Left hindlimb (tissue), 1 donor: Measurements from ENCODE around the gene XIRP2.
"Not testable (repeated sequence)": the region's sequence is repeated elsewhere in the genome, so short reads cannot be mapped to it uniquely, and the experiment has no call there.

ENCODE experiments used
- DNase-seq: peaks from one replicate; pipeline ENCODE4 v3.0.0-alpha.2; 2018

The XIRP2 gene

DNA sequence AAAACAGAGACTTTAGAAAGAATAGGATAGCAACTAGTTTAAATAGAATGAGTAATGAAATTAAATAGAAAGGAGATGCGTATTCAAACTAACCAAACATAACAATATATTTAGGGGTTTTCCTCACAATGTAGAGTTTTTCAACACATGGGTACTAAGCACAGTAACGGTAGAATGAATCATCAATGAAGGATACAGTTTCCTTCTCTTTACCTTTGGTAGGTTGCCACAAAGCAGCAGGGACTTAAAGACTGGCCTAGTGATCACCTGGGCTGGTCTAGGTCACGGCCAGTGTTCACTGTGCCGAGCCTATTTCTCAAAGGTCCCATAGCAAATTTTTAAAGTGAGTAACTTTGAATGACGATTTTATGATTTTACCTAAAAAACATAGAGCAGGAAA lies 311.7 kb downstream of the XIRP2 start:
- DNase-seq = no peak

DNA sequence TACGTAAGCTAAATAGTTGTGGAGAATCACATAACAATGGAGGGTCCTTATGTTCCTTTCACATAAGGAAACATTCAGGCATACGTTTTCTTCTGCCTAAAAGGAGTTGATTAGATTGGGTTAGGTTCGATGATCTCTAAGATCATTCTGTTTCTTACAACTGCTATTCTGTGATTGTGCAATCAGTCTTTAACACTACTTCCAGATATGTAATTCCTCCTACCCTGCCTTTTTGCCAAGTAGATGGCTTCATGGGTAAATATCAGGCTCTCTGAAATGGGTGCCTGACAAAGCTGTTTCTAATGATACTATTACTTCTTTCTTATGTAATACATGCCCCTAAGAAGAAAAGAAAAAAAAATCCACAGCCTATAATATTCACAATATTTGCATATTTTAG lies 321.5 kb downstream of the XIRP2 start:
- no peak for DNase-seq

DNA sequence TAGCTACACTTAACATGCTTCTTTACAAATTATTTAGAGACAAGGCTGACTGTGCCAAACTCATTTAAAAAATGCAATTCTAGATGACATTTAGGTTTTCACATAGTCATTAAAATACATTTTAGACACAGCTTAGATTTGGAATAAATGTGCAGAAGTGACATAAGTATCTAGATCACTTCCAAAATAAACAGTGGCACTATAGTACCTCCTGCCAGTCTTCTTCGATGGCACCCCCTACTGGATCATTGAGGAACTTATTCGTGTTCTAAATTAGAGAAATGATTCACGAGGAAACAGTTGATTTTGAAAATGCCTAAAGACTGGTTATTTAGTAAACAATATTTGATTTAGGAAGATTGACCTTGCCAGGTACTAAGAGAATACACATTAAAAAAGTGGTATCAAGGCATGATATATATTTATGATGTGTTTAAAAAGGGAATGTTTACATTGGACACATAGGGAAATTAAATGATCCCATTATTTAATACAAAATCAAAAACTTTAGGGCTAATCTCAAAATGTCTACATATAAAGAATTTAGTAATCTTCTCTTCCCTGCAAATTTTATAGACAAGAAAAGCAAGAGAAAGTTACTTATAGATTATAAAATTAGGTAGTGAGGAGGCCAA lies 323.9 kb downstream of the XIRP2 start:
- no peak for DNase-seq

DNA sequence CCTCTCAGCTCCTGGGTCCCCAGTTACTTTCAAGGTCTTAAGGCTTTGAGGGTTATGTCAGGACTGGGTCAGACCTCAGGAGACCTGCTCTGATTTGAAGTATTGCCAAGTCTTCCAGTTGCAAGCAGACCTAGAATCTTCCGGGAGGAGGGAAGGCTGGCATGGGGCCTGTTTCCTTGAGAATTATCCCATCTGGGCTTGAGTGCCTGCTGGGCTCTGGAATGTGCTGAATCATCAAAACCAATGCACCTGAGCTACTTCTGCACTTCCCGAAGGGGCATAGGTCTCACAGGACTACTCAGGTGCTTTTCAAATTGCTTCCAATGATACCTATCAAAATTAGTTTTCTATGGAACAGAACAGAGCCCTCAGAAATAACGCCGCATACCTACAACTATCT lies 327.3 kb downstream of the XIRP2 start:
- no peak for DNase-seq

DNA sequence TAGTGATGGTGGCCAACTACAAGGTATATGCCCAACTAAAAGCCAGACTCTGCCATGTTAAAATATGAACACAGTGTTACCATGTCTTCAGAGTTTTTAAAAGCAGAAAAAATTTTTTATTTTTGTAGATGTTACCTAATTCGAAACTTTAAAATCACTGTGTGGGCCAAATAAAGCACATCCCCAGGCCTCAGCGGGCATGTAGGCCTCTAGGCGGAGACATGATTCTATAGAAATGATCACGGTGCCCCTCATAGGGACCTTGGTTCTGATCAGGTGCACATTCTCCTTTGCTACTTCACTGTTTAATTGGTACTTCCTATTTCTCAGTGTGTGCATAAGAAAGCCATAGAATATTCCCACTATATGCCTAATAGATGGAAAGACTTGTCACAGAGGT lies 349.2 kb downstream of the XIRP2 start:
- DNase-seq = no peak

DNA sequence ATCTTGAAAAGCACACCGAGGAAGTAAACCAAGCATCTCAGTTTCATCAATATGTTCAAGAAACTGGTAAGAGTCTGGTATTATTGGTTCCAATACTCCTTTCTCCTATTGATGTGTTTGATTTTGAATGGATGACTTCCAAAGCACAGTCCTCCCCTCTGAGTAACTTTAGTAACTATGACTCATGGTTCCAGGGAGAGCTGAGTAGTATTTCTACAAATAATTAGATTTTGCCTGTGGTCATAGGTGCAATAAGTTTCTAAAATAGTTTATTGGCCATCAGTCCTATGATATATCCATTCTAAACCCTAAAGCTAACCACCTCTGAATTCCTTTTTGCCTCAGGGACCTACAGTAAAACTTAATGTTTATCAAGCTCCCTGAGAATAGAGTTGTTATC lies 352.4 kb downstream of the XIRP2 start:
- no peak for DNase-seq

DNA sequence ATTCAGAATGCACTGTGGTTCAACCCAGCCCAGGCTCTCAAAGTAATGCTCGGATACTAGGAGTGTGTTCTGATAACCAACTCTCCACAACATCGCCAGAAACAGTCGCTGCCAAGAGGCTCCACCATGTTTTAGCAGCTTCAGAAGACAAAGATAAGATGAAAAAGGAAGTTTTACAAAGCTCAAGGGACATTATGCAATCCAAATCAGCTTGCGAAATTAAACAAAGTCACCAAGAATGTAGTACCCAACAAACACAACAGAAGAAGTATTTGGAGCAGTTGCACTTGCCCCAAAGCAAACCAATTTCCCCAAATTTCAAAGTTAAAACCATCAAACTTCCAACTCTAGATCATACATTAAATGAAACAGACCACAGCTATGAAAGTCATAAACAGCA lies 360.9 kb downstream of the XIRP2 start:
- DNase-seq = no peak

DNA sequence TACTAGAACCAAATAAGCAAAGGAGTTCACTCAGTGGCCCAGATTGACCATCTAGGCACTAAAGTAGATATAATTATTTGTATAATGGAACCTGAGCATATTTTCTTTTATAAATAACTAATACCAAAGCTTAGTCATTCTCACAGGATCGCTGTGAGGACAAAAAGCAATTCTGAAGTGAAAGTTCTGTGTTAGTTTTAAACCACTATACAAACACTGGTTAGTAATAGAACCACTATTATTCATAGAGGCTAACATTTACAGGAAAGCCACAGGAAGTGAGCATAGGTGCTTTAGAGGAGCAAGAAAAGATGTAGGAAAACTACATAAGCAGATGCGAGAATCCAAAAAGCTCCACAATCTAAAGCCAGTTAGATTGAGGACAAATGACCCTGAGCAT lies 364.7 kb downstream of the XIRP2 start:
- DNase-seq = no peak

DNA sequence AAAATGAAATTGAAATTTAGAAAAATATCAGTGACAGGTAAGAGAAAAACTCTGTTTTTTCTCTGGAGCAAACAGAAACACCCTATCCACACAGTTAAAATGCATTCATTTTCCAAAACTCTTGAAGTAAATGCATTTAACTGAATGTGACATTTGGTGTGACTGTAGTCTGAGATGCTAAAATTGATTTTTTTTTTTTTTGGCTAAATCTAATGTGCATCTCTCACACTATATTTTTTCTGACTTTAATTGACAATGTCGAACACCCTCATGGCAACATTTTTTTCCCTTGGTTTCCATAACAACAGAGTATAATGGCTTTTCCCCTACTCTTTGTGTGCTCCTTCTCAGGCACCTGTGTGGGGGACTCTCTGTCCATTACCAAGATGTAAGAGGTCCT lies 366.4 kb downstream of the XIRP2 start:
- DNase-seq = no peak

DNA sequence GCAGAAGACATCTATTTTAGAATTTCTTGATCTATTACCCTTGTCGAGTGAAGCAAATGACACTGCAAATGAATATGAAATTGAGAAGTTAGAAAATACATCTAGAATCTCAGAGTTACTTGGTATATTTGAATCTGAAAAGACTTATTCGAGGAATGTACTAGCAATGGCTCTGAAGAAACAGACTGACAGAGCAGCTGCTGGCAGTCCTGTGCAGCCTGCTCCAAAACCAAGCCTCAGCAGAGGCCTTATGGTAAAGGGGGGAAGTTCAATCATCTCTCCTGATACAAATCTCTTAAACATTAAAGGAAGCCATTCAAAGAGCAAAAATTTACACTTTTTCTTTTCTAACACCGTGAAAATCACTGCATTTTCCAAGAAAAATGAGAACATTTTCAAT lies 370.4 kb downstream of the XIRP2 start:
- no peak for DNase-seq

DNA sequence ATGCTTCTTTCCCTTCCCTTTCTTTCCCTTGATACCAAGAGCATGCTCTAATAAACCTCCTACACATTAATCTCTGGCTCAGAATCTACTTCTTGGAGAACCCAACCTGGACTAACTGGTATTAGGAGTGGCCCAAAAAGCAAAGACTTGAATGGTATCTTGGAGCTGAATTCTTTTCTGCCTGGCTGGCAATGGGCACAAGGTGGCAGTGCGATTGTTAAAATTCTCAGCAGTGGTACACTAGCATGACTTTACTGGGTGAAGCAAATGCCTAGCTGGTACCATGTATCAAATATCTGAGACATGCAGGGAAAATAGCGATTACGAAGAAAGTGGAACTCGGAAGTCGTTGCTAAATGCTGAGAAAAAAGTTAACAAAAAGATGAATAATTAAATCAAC lies 376.1 kb downstream of the XIRP2 start:
- no peak for DNase-seq

DNA sequence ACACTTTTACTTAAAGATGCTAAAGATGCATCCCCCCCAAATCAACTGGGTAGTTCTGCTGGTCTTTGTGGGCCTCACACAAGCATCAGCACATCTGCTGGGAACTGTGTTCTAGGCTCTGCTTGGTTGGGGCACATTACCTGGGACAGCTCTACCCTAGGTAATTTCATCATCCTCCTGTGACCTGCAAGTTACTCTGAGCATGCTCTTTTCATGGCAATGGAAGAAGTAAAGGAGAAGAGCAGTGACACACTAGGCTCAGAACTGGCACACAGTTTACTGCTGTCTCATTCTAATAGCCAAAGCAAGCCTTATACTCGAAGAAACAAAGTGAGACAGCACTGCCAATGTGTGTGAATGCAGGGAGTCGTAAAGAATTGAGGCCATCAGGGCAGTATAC lies 376.7 kb downstream of the XIRP2 start:
- no peak for DNase-seq

DNA sequence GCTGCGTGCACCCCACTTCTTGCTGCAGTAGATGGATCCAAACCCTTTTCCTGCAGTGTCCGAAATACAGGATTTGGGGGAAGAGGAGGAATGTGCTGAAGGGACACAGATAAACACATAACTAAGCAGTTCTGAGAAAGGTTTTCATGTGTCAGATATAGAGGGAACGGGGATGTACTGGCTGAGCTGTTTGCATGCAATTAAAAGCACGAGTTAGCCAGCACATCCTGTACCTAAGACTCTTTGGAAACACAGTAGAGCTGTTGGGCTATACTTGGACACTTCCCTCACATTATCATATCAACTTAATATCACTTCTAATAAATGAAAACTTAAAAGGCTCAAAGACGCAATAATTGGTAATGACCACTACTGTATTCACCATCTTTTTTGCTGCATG lies 377.4 kb downstream of the XIRP2 start:
- DNase-seq = no peak

DNA sequence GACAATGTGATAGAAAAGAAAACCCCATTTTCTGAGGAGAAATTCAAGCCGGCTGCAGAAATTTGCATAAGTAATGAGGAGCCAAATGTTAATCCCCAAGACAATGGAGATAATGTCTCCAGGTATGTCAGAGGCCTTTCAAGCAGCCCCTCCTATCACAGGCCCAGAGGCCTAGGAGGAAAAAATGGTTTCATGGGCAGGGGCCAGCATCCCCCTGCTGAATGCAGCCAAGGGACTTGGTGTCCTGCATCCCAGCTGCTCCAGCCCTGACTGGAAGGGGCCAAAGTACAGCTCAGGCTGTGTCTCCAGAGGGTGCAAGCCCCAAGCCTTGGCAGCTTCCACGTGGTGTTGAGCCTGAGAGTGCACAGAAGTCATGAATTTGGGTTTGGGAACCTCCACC lies 380.0 kb downstream of the XIRP2 start:
- not testable (repeated sequence) for DNase-seq

DNA sequence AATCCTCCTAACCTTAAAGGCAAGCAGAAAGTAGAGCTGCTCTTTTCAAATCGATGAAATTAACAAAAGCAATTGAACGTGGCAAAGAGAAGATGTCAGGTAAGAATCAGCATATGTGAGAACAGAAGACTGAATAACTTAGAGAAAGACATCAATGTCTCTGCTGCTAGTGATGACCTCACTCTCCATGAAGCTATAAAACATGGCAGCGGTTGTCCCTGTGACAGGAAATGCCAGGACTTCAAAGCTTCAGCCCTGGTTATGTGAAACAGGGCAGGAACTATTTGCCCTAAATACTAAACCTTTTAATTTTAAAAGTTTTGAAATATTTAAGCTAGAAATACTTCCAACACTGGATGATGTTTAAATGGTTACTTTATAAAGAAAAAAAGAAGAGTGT lies 383.7 kb downstream of the XIRP2 start:
- DNase-seq = no peak

DNA sequence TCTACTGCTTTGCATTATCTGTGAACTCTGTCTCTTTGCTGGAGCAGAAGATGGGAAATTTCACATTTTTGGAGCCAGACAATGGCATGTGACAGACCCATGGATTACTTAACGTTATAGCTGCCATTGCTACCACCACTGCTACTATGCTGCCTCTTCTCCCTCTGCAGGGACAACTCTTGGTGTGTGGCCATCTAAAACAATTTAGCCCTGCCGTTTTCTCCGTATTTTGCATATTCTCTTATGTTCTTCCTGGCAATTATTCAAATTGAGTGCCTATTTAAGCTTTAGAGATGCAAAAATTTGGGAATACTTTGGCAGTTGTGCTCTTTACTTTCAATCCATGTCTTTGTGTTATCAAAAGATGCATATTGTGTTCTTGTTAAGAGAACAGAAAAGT lies 386.8 kb downstream of the XIRP2 start:
- DNase-seq = no peak

DNA sequence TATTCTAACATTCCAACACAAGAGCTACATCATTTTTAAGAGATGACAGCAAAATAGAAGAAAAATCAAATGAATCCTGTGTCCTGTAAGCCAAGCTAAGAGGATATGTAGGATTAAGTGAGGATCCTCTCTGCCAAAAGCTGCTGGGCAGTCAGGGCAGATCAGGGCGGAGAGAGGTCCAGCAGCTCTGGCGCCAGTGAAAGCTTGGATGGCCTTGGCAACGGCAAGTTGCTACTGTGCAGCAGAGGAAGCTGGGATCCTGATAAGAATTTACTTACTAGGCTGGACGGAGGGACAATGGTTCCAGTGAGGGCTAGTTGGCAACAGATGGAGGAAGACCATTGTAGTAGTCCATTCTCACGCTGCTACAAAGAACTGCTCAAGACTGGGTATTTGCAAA lies 391.5 kb downstream of the XIRP2 start:
- DNase-seq = no peak

DNA sequence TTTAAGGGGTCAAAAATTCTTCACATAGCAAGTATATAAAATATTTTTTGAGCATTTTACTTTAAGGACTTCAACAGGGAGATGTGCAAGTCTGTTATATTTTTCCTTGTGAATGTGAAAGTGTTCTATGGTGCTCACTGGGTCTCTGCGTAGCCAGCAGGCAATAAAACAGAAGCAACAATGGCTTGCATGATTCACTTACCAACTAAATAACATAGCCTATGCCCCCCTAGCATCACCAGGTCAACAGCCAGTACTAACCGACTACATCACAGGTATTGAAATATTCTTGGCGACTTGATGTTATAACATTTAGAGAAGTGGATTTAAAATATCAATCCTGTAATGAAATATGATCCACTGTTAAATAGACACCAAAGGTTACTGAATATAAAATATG lies 398.9 kb downstream of the XIRP2 start:
- no peak for DNase-seq

DNA sequence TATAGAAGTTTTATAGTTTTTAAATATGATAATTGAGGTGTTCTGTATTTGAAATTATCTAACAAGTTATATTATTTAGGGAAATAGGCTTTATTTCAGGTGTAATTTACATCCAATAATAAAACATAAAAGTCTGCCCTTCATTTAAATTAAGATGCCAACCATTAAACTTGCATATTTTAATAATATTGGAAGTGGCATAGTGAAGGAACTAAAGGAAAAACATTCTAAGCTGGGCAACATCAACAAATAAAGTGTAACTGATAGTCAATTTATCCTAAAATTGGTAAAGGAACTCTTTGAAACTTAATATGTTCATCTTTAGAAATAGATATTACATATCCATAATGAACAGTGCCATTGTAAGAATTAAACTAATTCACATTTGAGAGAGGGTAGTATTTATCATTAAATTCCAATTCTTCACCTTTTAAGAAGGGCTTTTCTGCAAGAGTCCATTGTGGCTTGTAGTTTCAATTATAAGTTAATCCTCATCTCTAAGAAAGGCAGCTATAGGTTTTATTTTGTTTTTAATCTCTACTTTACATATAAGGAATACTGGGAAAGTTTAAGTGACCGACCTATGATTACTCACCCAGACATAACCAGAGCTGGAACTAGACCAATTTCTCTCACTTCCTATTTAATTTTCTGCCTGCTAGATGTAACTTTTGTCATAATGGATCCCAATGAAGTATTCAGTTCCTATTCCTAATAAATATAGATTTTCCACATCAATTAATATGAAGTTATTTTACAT lies 401.6 kb downstream of the XIRP2 start:
- no peak for DNase-seq

DNA sequence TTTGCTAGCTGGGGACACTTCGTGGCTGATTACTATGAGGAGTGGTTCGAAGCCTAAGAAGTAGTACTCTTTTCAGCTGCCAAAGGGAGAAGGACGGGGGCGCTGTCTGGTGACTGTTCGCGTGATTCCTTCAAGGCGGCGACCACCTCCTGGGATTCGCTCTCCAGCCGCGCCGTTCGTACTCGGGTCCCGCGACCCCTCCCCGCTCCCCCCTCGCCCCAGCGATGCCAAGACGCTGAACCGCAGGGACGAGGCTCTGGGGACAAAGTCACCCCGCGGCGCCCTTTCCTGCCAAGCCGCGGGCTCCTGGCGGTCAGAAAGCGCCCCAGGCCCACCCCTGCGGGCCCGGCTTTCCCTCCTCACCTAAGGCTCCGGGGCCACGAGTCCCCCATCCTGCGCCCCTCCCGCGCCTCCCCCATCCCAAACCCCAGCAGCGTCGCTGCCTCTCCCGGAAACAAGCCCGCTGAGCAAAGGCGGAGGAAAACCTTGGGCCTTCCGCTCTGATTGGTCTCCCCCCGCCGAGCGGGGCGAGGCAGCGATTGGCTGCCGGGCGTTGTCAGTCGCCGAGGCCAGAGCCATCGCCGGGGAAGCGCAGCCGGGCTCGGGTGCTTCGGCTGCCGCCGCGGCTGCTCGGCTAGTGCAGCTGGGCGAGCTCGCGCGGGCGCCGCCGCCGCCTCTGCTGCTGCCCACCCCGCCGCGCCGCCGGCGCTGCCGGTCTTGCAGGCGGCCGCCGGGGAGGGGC lies 404.3 kb downstream of the XIRP2 start, which contains the start of gene B3GALT1:
Gene B3GALT1, plus strand, starts transcription at position 572 of the 742 bp plus-strand sequence.
- peak; percentile 95 for DNase-seq

DNA sequence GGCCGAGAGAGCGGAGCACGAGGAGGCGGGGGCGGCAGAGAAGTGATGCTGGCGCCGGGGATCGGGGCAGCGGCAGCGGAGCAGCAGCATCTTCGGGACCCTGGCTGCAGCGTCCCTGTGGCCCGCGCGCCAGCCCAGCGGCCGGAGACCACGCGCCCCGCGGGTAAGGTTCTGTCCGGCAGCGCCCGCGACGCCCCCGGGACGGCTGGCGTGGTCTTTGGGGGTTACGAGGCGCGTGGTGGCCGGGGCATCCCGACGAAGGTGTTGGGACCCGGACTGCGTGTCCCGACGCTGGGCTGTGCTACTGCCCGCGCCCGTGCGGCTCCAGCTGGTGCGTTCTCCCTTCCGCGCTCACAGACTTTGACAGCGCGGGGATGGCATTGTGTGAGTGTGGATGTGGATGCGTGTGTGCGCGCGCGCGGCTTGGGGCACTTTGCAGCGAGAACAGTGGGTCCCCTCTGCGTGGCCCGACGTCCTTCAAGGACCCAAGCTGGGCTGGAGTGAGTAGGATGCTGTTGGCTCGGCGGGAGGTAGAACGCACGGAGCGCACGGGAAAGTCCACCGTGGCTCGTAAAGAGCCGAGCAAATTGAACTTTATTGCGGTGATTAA lies 405.0 kb downstream of the XIRP2 start:
- no peak for DNase-seq

DNA sequence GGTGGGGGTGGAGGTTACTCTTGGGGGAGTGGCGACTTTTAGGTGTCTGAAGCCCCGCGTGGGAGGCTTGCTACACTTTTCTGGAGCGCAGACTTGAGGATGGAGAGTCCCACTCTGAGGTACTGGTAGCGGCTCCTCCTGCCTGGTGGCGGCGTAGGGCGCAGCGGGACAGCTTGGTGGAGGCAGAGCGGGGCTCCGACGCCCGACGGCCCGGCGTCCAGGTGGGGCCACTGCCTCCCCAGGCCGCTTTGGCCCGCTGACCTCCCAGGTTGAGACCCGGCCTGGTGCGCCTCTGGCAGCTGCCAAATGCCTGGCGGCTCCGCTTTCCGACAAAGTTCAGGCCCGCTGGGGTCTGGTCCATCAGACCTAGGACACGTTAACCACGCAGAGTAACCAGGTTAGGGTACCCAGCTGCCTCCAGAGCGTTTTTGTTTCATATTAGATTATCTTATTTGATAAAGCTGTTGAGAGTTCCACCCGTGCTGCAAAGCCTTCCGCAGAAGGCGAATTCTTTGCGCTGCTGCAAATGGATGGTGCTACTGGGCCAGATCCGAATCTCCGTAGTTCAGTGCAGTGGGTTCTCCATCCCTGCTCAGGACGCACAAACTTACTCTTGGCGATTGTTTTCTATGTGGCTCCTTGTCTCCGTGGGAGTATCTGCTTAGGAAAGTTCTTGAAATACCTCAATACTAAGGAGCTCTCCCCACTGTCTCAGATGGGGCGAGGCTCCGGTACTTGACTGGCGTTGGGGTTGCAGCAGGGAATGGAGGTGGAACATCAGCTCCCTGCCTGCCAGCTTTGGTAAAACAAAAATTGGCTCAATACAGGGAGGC lies 405.9 kb downstream of the XIRP2 start:
- peak; percentile 39 for DNase-seq

DNA sequence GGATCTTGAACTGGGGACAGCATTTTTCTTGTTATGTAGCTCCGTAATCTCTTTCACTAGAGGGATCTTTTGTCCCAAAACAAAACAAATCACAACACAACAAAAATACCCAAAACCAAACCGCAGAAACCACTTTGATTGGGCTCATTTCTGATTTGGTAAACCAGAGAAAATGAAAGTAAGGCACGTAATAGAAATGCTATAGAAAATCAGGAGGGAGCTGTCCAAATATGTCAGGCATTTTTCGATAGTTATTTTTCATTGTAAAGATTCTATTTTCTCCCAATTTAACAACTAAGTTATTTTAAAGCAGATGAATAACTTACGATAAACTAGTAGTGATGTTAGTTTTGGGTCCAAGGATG lies 406.5 kb downstream of the XIRP2 start:
- no peak for DNase-seq
